Activated T-cell treated with anti-CD3 and anti-CD28 coated beads, Interleukin-2, amount 50 U/mL, for 4 hours (primary cell): ENCODE results near the gene WDR44. TPM values are rescaled to one million over a fixed set of nuclear protein-coding genes. Genes with fewer than 3 reads are reported as not detected.

Experiments used
- ATAC-seq, 2 donors: fragments of 200-7000 bp; cut with Tn5 transposase; one replicate each; pipeline ENCODE4 v1.10.0; 2021
- DNase-seq: peaks from one replicate; pipeline ENCODE4 v3.0.0-alpha.2; 2020
- H3K27me3 Mint-ChIP-seq: one replicate; pipeline ENCODE4 v1.8.0; 2021; ENCODE audit warnings: low read depth, mixed read lengths
- H3K36me3 Mint-ChIP-seq: one replicate; pipeline ENCODE4 v1.8.0; 2022; ENCODE audit warnings: mixed read lengths; ENCODE audit not compliant: insufficient read depth
- H3K4me1 Mint-ChIP-seq: one replicate; pipeline ENCODE4 v1.8.0; 2021; ENCODE audit warnings: low read depth, mixed read lengths
- H3K4me3 Mint-ChIP-seq: one replicate; pipeline ENCODE4 v1.8.0; 2021; ENCODE audit warnings: mild to moderate bottlenecking, moderate library complexity, mixed read lengths
- H3K9me3 Mint-ChIP-seq: one replicate; pipeline ENCODE4 v1.8.0; 2021; ENCODE audit warnings: mixed read lengths
- total RNA-seq, 3 donors: library from RNA; stranded (reverse); gene quantifications; one replicate each; pipeline ENCODE4 v1.2.1, GENCODE V29; 2021

Gene WDR44
- total RNA-seq, 3 donors from 2014 or later = 8.0 to 8.6 (median 8.4) TPM

GRCh38 chrX:118349188-118349587 lies 3.3 kb downstream of the WDR44 start:
- ATAC-seq (no peak), DNase-seq (no peak)
- Mint-ChIP-seq H3K27me3 (no peaks in the 10 kb centered on the region), H3K9me3 (no peaks in the 10 kb centered on the region), H3K4me1 (peaks cover 55% of the 10 kb centered on the region), H3K36me3 (no peaks in the 10 kb centered on the region), H3K4me3 (no peak overlapping the region)

GRCh38 chrX:118350221-118350620 lies 4.3 kb downstream of the WDR44 start:
- Mint-ChIP-seq H3K4me1 (peaks cover 58% of the 10 kb centered on the region), H3K4me3 (no peak overlapping the region), H3K9me3 (no peaks in the 10 kb centered on the region), H3K27me3 (no peaks in the 10 kb centered on the region), H3K36me3 (no peaks in the 10 kb centered on the region)
- ATAC-seq (no peak), DNase-seq (no peak)

- Mint-ChIP-seq H3K27me3 (no peaks in the 10 kb centered on the region), H3K4me1 (peaks cover 58% of the 10 kb centered on the region), H3K9me3 (no peaks in the 10 kb centered on the region), H3K4me3 (no peak overlapping the region), H3K36me3 (no peaks in the 10 kb centered on the region)
- no peak for DNase-seq
- no peak for ATAC-seq
These were observed 4.8 kb downstream of the WDR44 start for GRCh38 chrX:118350706-118351105.

GRCh38 chrX:118352566-118352965 lies 6.7 kb downstream of the WDR44 start:
- ATAC-seq = no peak
- H3K9me3 Mint-ChIP-seq = no peaks in the 10 kb centered on the region
- H3K27me3 Mint-ChIP-seq = no peaks in the 10 kb centered on the region
- no peak for DNase-seq
- no peak overlapping the region for H3K4me3 Mint-ChIP-seq
- peaks cover 60% of the 10 kb centered on the region for H3K4me1 Mint-ChIP-seq
- H3K36me3 Mint-ChIP-seq = no peaks in the 10 kb centered on the region

GRCh38 chrX:118353081-118353850 lies 7.4 kb downstream of the WDR44 start:
- Mint-ChIP-seq H3K4me1 (peaks cover 53% of the 10 kb centered on the region), H3K27me3 (no peaks in the 10 kb centered on the region), H3K9me3 (no peaks in the 10 kb centered on the region), H3K4me3 (no peak overlapping the region), H3K36me3 (no peaks in the 10 kb centered on the region)
- ATAC-seq (no peak), DNase-seq (no peak)

- no peak for DNase-seq
- Mint-ChIP-seq H3K27me3 (no peaks in the 10 kb centered on the region), H3K36me3 (no peaks in the 10 kb centered on the region), H3K4me1 (peaks cover 43% of the 10 kb centered on the region), H3K9me3 (no peaks in the 10 kb centered on the region), H3K4me3 (no peak overlapping the region)
- ATAC-seq = peak; percentile 63 to 74
These were observed 9.5 kb downstream of the WDR44 start for GRCh38 chrX:118355225-118355920.

- Mint-ChIP-seq H3K4me3 (no peak overlapping the region), H3K4me1 (peaks cover 47% of the 10 kb centered on the region), H3K27me3 (no peaks in the 10 kb centered on the region), H3K9me3 (no peaks in the 10 kb centered on the region), H3K36me3 (no peaks in the 10 kb centered on the region)
- ATAC-seq (no peak), DNase-seq (no peak)
These were observed 10.3 kb downstream of the WDR44 start for GRCh38 chrX:118356154-118356701.

GRCh38 chrX:118360429-118361125 lies 14.7 kb downstream of the WDR44 start:
- H3K4me1 Mint-ChIP-seq = peaks cover 26% of the 10 kb centered on the region
- no peaks in the 10 kb centered on the region for H3K9me3 Mint-ChIP-seq
- H3K36me3 Mint-ChIP-seq = peaks cover 4% of the 10 kb centered on the region
- ATAC-seq (no peak), DNase-seq (no peak)
- H3K4me3 Mint-ChIP-seq = no peak overlapping the region
- no peaks in the 10 kb centered on the region for H3K27me3 Mint-ChIP-seq

GRCh38 chrX:118364261-118364660 lies 18.4 kb downstream of the WDR44 start:
- Mint-ChIP-seq H3K27me3 (no peaks in the 10 kb centered on the region), H3K4me1 (peaks cover 18% of the 10 kb centered on the region), H3K4me3 (no peak overlapping the region), H3K36me3 (peaks cover 9% of the 10 kb centered on the region), H3K9me3 (no peaks in the 10 kb centered on the region)
- ATAC-seq (no peak), DNase-seq (no peak)

- ATAC-seq = no peak
- no peak overlapping the region for H3K4me3 Mint-ChIP-seq
- H3K27me3 Mint-ChIP-seq = no peaks in the 10 kb centered on the region
- no peak for DNase-seq
- peaks cover 10% of the 10 kb centered on the region for H3K4me1 Mint-ChIP-seq
- H3K9me3 Mint-ChIP-seq = no peaks in the 10 kb centered on the region
- H3K36me3 Mint-ChIP-seq = peaks cover 11% of the 10 kb centered on the region
These were observed 21.4 kb downstream of the WDR44 start for GRCh38 chrX:118367338-118367737.

GRCh38 chrX:118368398-118368797 lies 22.5 kb downstream of the WDR44 start:
- H3K4me3 Mint-ChIP-seq = no peak overlapping the region
- peaks cover 11% of the 10 kb centered on the region for H3K36me3 Mint-ChIP-seq
- H3K4me1 Mint-ChIP-seq = peaks cover 10% of the 10 kb centered on the region
- H3K27me3 Mint-ChIP-seq = no peaks in the 10 kb centered on the region
- ATAC-seq (no peak), DNase-seq (no peak)
- H3K9me3 Mint-ChIP-seq = no peaks in the 10 kb centered on the region

GRCh38 chrX:118370921-118371624 lies 25.2 kb downstream of the WDR44 start:
- Mint-ChIP-seq H3K4me1 (peaks cover 6% of the 10 kb centered on the region), H3K27me3 (no peaks in the 10 kb centered on the region), H3K4me3 (no peak overlapping the region), H3K9me3 (no peaks in the 10 kb centered on the region), H3K36me3 (peaks cover 8% of the 10 kb centered on the region)
- ATAC-seq = no peak
- no peak for DNase-seq

- DNase-seq = no peak
- Mint-ChIP-seq H3K4me1 (peaks cover 6% of the 10 kb centered on the region), H3K4me3 (no peak overlapping the region), H3K36me3 (peaks cover 3% of the 10 kb centered on the region), H3K9me3 (no peaks in the 10 kb centered on the region), H3K27me3 (no peaks in the 10 kb centered on the region)
- no peak for ATAC-seq
These were observed 27.6 kb downstream of the WDR44 start for GRCh38 chrX:118373538-118373937.

GRCh38 chrX:118383120-118383519 lies 37.2 kb downstream of the WDR44 start:
- Mint-ChIP-seq H3K9me3 (no peaks in the 10 kb centered on the region), H3K4me1 (no peaks in the 10 kb centered on the region), H3K4me3 (no peak overlapping the region), H3K36me3 (peaks cover 5% of the 10 kb centered on the region), H3K27me3 (no peaks in the 10 kb centered on the region)
- no peak for DNase-seq
- no peak for ATAC-seq
